HepG2 (cell line): ENCODE results near the gene OGA. TPM values are rescaled to one million over a fixed set of nuclear protein-coding genes. Genes with fewer than 3 reads are reported as not detected.
A peak's percentile ranks its signal among the peaks of the same experiment; 100 is the strongest.

Experiments
- CSRNP1 ChIP-seq: sonication (generic); formaldehyde crosslinking; IDR thresholded peaks from 2 replicates; pipeline ENCODE4 v1.8.1; 2023; ENCODE audit warnings: mild to moderate bottlenecking, missing genetic modification reagents
- ELF3 ChIP-seq: IDR thresholded peaks from 2 replicates; pipeline ENCODE4 v1.6.1; 2016; ENCODE audit warnings: missing genetic modification reagents, missing compliant biosample characterization
- GPN1 ChIP-seq: sonication (generic); formaldehyde crosslinking; IDR thresholded peaks from 2 replicates; pipeline ENCODE4 v1.5.1; 2020; ENCODE audit warnings: missing genetic modification reagents, borderline replicate concordance
- KDM2A ChIP-seq: sonication (generic); formaldehyde crosslinking; IDR thresholded peaks from 2 replicates; pipeline ENCODE4 v1.4.0; 2020; ENCODE audit warnings: low read depth, missing genetic modification reagents, borderline replicate concordance
- KLF15 ChIP-seq: sonication (generic); formaldehyde crosslinking; IDR thresholded peaks from 2 replicates; pipeline ENCODE4 v1.8.1; 2023; ENCODE audit warnings: borderline replicate concordance, mild to moderate bottlenecking, inconsistent platforms, missing genetic modification reagents, mixed read lengths
- U2AF2 ChIP-seq: fragments of 200-400 bp; formaldehyde crosslinking; IDR thresholded peaks from 2 replicates; pipeline ENCODE4 v1.6.1; 2017; ENCODE audit warnings: low read depth, mild to moderate bottlenecking, low read length
- ZNF12 ChIP-seq: sonication (generic); formaldehyde crosslinking; IDR thresholded peaks from 2 replicates; pipeline ENCODE4 v1.5.0; 2020; ENCODE audit warnings: missing genetic modification reagents
- ZNF337 ChIP-seq: sonication (generic); formaldehyde crosslinking; IDR thresholded peaks from 2 replicates; pipeline ENCODE4 v1.5.1; 2020; ENCODE audit warnings: missing genetic modification reagents, low read depth, mild to moderate bottlenecking, borderline replicate concordance
- polyA plus RNA-seq, 8 experiments: library from polyadenylated mRNA; depleted of rRNA in 3 of 8; stranded (reverse) in 7 of 8; unstranded in 1 of 8; fragments of >200 nt; fragmentation: Illumina TruSeq in 4 of 8; extraction: Trizol in 4 of 8; gene quantifications; 2 replicates each; pipeline versions ENCODE4 v1.2.1 to v1.2.3, GENCODE V29; 2011 to 2016; ENCODE audit warnings: low read depth in 4 of 8, missing spikeins in 1 of 8, mixed read lengths in 1 of 8; ENCODE audit not compliant: insufficient read depth in 1 of 8
- total RNA-seq, 5 experiments: library from RNA; depleted of rRNA; stranded (reverse); fragments of >200 nt; fragmentation: Illumina TruSeq; extraction: Trizol; gene quantifications; 2 replicates each; pipeline ENCODE4 v1.2.3, GENCODE V29; 2016; ENCODE audit warnings: low read depth in 1 of 5
- TF ChIP-seq, protein P1 (sequence below): sonication (generic); formaldehyde crosslinking; IDR thresholded peaks from 2 replicates; pipeline ENCODE4 v1.4.0; 2020; ENCODE audit warnings: missing genetic modification reagents
- TF ChIP-seq, protein P2 (sequence below): sonication (generic); formaldehyde crosslinking; IDR thresholded peaks from one replicate; pipeline ENCODE4 v1.5.1; 2020; ENCODE audit warnings: mild to moderate bottlenecking, missing genetic modification reagents; ENCODE audit errors: not compliant biosample characterization
- TF ChIP-seq, protein P3 (sequence below): sonication (generic); formaldehyde crosslinking; IDR thresholded peaks from 2 replicates; pipeline ENCODE4 v1.4.0; 2020; ENCODE audit warnings: missing genetic modification reagents, borderline replicate concordance

The OGA gene
- total and polyA plus RNA-seq, 2 of the 13 experiments (the other 11 are each of a cell fraction or from before 2014, with no cell fraction given), result 33.2 to 39.8 TPM

DNA sequence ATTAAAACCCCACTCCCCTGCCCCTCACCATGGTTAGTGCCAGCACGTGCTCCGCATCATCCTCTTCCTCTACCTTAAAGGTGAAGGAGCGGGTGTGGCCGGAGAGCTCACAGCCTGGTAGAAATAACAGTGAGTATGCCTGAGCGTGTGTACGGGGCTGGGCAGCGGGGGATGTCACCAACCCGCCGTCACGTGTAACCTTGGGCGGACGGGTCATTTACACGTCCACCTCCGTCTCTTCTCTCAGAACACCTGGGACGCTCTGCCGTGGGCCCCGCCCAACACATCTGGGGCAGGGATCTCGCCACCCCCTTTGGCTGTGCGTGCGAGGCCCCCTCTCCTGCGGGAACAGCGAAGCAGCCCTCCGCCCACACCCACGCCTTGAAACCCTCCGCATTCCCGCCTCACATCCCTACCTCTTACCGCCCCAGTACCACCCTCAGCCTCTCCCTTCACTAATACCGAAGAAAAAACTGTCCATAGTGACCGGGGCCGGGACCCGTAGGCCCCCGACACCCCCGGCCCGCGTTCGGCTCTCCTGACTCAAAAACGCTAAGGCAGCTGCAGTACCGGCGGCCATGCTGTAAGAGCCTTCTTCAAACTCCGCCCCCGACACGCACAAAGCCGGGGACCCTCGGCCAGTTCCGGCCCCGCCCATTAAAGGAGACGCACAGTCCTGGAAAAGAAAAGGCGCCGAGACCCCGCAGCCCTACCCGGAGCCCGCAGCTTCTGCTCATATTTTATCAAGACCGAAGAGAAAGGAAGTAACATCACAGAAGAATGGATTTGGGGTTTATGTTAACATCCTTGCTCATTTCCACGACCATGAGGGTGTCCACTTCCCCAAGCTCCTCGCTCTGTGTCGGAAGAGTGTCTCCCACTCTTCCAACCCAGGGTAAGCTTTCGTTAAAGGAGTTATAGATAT is 35.2 kb downstream of the OGA start, which contains the start of gene NPM3 (continued):
- TF ChIP-seq, protein P1, sequence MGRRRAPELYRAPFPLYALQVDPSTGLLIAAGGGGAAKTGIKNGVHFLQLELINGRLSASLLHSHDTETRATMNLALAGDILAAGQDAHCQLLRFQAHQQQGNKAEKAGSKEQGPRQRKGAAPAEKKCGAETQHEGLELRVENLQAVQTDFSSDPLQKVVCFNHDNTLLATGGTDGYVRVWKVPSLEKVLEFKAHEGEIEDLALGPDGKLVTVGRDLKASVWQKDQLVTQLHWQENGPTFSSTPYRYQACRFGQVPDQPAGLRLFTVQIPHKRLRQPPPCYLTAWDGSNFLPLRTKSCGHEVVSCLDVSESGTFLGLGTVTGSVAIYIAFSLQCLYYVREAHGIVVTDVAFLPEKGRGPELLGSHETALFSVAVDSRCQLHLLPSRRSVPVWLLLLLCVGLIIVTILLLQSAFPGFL (CRISPR knock-in tag), result no peak
- TF ChIP-seq KLF15 (no peak), U2AF2 (0 out of 2 replicates have a peak, but pooled peaks have one; percentile 60), ZNF12 (CRISPR knock-in tag) (no peak), CSRNP1 (CRISPR knock-in tag) (no peak), ZNF337 (CRISPR knock-in tag) (no peak), KDM2A (peak; percentile 89), GPN1 (CRISPR knock-in tag) (no peak), ELF3 (CRISPR knock-in tag) (no peak; the same call in 1 of the 2 replicates)
- TF ChIP-seq, protein P2, sequence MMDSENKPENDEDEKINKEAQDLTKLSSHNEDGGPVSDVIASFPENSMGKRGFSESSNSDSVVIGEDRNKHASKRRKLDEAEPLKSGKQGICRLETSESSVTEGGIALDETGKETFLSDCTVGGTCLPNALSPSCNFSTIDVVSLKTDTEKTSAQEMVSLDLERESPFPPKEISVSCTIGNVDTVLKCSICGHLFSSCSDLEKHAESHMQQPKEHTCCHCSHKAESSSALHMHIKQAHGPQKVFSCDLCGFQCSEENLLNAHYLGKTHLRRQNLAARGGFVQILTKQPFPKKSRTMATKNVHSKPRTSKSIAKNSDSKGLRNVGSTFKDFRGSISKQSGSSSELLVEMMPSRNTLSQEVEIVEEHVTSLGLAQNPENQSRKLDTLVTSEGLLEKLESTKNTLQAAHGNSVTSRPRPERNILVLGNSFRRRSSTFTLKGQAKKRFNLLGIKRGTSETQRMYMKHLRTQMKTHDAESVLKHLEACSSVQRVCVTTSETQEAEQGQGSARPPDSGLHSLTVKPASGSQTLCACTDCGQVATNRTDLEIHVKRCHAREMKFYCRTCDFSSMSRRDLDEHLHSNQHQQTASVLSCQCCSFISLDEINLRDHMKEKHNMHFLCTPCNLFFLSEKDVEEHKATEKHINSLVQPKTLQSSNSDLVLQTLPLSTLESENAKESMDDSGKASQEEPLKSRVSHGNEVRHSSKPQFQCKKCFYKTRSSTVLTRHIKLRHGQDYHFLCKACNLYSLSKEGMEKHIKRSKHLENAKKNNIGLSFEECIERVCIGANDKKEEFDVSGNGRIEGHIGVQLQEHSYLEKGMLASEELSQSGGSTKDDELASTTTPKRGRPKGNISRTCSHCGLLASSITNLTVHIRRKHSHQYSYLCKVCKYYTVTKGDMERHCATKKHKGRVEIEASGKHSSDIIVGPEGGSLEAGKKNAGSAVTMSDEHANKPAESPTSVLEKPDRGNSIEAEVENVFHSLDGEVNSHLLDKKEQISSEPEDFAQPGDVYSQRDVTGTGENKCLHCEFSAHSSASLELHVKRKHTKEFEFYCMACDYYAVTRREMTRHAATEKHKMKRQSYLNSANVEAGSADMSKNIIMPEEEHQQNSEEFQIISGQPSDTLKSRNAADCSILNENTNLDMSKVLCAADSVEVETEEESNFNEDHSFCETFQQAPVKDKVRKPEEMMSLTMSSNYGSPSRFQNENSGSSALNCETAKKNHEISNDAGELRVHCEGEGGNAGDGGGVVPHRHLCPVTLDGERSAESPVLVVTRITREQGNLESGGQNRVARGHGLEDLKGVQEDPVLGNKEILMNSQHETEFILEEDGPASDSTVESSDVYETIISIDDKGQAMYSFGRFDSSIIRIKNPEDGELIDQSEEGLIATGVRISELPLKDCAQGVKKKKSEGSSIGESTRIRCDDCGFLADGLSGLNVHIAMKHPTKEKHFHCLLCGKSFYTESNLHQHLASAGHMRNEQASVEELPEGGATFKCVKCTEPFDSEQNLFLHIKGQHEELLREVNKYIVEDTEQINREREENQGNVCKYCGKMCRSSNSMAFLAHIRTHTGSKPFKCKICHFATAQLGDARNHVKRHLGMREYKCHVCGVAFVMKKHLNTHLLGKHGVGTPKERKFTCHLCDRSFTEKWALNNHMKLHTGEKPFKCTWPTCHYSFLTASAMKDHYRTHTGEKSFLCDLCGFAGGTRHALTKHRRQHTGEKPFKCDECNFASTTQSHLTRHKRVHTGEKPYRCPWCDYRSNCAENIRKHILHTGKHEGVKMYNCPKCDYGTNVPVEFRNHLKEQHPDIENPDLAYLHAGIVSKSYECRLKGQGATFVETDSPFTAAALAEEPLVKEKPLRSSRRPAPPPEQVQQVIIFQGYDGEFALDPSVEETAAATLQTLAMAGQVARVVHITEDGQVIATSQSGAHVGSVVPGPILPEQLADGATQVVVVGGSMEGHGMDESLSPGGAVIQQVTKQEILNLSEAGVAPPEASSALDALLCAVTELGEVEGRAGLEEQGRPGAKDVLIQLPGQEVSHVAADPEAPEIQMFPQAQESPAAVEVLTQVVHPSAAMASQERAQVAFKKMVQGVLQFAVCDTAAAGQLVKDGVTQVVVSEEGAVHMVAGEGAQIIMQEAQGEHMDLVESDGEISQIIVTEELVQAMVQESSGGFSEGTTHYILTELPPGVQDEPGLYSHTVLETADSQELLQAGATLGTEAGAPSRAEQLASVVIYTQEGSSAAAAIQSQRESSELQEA, result no peak
- TF ChIP-seq, protein P3, sequence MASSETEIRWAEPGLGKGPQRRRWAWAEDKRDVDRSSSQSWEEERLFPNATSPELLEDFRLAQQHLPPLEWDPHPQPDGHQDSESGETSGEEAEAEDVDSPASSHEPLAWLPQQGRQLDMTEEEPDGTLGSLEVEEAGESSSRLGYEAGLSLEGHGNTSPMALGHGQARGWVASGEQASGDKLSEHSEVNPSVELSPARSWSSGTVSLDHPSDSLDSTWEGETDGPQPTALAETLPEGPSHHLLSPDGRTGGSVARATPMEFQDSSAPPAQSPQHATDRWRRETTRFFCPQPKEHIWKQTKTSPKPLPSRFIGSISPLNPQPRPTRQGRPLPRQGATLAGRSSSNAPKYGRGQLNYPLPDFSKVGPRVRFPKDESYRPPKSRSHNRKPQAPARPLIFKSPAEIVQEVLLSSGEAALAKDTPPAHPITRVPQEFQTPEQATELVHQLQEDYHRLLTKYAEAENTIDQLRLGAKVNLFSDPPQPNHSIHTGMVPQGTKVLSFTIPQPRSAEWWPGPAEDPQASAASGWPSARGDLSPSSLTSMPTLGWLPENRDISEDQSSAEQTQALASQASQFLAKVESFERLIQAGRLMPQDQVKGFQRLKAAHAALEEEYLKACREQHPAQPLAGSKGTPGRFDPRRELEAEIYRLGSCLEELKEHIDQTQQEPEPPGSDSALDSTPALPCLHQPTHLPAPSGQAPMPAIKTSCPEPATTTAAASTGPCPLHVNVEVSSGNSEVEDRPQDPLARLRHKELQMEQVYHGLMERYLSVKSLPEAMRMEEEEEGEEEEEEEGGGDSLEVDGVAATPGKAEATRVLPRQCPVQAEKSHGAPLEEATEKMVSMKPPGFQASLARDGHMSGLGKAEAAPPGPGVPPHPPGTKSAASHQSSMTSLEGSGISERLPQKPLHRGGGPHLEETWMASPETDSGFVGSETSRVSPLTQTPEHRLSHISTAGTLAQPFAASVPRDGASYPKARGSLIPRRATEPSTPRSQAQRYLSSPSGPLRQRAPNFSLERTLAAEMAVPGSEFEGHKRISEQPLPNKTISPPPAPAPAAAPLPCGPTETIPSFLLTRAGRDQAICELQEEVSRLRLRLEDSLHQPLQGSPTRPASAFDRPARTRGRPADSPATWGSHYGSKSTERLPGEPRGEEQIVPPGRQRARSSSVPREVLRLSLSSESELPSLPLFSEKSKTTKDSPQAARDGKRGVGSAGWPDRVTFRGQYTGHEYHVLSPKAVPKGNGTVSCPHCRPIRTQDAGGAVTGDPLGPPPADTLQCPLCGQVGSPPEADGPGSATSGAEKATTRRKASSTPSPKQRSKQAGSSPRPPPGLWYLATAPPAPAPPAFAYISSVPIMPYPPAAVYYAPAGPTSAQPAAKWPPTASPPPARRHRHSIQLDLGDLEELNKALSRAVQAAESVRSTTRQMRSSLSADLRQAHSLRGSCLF (CRISPR knock-in tag), result no peak
